ENCODE data around the gene CABLES1.

DNA sequence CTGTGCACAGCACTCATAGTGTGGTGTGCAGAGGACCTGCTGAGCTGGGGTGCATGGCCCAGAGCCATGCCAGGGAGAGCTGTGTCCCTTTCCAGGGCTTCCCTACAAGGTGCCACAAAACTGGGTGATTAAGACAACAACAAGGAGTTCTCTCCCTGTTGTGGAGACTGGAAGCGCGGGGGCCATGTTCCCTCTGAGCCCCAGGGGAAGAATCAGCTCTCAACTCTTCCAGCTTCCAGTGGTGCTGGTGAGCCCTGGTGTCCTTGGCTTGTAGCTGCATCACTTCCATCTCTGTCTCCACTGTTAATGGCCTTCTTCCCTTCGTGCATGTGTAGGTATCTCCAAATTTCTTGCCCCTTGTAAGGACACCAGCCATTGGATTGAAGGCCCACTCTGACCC is 73.3 kb downstream of the CABLES1 start:
- TF ChIP-seq, protein P1, sequence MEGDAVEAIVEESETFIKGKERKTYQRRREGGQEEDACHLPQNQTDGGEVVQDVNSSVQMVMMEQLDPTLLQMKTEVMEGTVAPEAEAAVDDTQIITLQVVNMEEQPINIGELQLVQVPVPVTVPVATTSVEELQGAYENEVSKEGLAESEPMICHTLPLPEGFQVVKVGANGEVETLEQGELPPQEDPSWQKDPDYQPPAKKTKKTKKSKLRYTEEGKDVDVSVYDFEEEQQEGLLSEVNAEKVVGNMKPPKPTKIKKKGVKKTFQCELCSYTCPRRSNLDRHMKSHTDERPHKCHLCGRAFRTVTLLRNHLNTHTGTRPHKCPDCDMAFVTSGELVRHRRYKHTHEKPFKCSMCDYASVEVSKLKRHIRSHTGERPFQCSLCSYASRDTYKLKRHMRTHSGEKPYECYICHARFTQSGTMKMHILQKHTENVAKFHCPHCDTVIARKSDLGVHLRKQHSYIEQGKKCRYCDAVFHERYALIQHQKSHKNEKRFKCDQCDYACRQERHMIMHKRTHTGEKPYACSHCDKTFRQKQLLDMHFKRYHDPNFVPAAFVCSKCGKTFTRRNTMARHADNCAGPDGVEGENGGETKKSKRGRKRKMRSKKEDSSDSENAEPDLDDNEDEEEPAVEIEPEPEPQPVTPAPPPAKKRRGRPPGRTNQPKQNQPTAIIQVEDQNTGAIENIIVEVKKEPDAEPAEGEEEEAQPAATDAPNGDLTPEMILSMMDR (conservative IDR thresholded peaks at IDR 0.05), result no peak
- TF ChIP-seq EZH2 (IDR thresholded peaks at IDR 0.05; ENCODE audit: low read depth), result no peak
